Stimulated activated CD8-positive, alpha-beta memory T cell treated with anti-CD3 and anti-CD28 coated beads, Interleukin-2, amount 100 ng/mL, for 48 hours (primary cell): ENCODE results near the gene TDP2.
A peak's percentile ranks its signal among the peaks of the same experiment; 100 is the strongest.
"Not testable (repeated sequence)": the region's sequence is repeated elsewhere in the genome, so short reads cannot be mapped to it uniquely, and the experiment has no call there.

Experiments
- DNase-seq, 2 donors: peaks; one replicate each; pipeline ENCODE4 v3.0.0-alpha.2; 2020; ENCODE audit warnings: low read depth in 2 of 2

Gene TDP2

GRCh38 chr6:24680582-24680981 lies 13.9 kb upstream of the TDP2 start:
- no peak for DNase-seq

DNA sequence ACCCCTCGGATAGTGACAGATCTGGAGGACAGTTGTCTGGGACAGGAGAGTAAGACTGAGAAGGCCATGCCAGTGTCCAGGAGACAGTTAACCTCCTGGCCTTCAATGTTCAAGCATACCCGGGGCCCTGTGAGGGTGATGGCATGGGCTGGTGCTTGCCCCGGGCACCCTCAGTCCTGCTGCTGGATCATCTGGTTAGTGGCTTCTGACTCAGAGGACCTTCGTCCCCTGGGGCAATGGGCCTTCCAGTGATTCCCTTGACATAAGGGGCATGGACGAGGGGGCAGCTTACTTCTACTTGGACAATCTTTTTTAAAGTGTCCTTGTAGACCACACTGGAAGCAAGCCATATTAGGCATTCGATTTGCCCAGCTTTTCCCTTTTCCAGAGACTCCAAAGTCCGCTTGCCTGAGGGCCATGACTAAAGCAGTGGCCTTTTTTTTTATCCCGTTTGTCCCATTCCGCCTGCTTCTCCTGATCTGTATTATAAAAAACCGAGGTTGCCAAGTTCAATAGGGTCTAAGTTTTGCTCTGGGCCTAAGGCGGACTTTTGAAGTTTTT lies 12.2 kb upstream of the TDP2 start:
- not testable (repeated sequence) for DNase-seq

DNA sequence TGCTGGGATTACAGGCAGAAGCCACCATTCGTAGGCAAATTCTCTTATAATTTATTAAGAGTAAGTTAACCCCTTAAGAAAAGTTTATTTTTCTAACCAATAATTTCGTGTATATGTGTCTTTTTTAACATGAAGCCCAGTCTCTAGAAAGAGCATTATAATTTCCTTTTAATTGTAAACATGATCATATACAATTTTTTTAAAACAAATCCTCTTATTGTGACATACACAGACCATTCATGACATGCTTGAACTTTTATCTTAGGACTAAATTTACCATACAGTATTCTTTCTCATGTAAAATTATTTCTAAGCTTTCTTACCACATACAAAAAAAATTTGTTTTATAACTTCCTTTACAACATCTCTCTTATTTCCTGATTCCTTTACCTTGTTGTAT lies 6.9 kb upstream of the TDP2 start:
- no peak for DNase-seq

DNA sequence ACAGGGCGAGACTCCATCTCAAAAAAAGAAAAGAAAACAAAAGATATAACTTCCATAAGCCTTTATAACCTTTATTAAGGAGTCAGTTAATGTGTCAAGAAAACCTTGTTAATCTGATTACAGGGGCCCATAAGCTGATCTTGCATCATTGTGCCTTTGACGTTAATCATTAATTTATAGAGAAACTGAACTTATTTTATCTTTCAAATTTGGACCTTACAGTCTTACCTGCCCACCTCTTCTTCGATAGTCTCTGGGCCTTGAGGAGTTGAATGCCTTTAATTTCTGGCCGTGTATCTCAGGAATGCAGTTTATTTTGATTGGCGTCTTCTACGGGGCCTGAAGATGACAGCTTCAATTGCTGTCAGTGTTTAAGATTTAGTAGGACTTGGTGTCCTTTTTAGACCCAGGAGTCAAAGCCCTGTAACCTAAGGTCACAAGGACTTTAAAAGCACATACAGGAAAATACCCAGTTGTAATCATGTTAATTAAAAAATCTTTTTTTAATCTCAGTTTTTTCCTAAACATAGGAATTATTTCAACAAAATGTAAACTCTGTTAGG lies 6.0 kb upstream of the TDP2 start:
- DNase-seq = no peak

GRCh38 chr6:24671077-24671476 lies 4.4 kb upstream of the TDP2 start:
- DNase-seq = not testable (repeated sequence)

DNA sequence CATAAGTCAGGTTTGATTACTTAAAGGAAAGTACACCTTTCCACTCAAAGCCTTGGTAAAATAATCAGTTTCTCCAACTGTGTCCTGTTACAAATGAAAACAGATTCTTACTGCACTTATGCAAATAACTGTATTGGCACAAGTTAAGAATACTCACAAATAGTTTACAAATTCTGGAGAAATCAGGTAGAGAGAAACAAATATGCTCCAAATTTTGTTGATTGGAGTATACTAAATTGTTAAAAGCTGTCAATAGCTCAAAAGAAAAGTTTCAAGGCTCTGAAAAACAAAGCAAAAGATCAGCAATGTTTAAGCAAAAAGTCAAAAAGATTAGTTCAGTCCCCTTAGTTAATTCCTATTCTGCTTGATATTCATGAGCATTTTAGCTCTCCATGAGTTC lies 3.8 kb upstream of the TDP2 start:
- DNase-seq = not testable (repeated sequence)

DNA sequence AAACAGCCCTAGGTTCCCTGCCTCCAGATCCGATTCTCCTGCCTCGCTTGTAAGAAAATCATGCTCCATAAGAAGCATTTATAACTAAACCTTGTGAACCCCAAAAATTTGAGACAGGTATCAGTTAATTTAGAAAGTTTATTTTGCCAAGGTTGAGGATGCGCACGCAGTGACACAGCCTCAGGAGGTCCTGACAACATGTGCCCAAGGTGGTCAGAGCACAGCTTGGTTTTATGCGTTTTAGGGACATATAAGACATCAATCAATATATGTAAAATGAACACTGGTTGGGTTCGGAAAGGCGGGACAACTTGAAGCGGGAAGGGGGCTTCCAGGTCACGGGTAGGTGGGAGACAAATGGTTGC lies 2.3 kb upstream of the TDP2 start:
- no peak for DNase-seq

DNA sequence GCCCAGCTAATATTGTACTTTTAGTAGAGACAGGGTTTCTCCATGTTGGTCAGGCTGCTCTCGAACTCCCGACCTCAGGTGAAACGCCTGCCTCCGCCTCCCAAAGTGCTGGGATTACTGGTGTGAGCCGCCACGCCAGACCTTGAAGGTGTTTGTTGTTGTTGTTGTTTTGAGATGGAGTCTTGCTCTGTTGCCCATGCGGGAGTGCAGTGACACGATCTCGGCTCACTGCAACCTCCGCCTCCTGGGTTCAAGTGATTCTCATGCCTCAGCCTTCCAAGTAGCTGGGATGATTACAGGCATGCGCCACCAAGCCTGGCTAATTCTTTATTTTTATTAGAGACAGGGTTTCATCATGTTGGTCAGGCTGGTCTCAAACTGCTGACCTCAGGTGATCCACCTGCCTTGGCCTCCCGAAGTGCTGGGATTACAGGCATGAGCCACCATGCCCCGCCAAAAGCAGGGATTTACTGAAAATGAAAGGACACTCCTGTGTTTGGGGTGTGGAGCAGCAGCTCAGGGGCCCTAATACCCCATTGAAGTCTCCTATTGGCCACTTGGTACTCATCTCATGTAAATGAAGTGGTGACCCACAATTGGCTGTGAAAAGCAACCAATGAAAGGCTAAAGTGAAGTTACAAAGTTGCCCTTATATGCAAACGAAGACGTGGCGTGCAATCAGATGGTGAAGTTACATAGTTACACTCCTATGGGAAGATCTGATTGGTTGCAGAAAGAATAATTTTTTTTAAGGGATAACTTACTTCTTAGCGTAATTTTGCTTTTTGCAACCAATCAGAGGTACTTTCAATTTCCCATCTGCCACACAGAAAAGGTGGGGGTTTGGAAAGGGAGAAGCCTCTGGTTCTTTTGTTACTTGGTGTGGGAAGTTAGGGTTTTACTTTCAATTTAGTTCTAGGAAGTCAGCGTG lies 1.6 kb upstream of the TDP2 start:
- not testable (repeated sequence) for DNase-seq

DNA sequence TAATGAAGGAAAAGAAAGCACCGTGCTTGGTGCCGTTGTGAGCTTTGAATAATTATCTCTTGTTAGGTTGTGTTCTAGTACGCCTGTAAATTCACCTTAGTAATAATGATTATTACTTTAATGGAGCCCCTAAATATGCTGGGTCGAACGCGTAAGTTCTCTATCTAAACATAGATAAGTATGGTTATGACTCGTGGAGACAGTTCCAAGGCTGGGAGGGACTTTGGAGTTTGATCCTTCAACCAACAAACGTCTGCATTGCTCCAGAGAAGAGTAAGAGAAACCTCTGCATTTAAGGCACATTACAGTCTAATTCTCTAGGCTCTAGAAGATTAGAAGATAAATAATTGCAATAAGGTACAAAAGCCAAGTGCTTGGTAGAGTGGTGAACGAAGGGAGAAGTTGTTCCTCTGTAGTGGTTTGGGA lies 692 bp upstream of the TDP2 start:
- DNase-seq = no peak

- DNase-seq = peak in 1 of 2 donors; percentile 23
Observed at GRCh38 chr6:24666097-24666640, 530 bp downstream of the TDP2 start.

DNA sequence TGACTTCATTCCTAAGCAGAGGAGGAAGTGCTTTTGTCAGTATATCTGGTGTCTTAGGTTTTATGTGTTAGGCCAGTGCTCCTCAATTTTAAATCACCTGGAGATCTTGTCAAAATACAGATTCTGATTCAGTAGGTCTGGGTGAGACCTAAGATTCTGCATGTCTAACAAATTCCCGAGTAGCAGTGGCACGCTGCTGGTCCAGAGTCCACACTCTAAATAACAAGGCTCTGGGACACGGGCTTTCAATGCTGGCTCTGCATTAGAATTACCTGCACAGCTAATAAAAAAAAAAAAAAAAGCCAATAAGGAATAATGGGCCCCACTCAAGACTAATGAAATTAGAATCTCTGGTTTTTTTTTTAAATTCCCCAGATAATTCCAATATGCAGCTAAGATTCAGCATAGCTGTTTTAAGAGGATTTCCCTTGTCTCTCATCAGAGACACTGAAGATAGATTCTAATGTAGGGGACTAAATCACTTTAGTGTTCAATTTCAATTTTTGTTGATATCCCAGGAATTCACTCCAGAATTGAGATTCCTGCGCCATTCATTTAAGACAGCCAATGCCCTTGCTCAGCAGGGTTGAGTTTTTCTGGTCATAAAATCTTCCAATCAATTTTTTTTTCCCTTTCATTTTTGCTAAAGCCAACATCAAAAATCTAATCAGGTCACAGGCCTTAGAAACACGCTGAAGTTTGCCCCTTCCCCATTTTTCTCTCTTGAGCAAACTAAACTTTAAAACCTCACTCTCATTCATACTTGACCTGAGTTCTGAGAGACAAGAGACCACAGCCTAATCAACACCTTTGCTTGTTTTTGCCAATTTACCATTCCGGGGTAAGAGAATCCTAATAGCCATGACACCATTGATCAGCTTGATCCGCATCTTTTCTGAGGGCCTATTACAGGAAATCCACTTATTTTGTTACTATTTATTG lies 2.4 kb downstream of the TDP2 start:
- no peak for DNase-seq

DNA sequence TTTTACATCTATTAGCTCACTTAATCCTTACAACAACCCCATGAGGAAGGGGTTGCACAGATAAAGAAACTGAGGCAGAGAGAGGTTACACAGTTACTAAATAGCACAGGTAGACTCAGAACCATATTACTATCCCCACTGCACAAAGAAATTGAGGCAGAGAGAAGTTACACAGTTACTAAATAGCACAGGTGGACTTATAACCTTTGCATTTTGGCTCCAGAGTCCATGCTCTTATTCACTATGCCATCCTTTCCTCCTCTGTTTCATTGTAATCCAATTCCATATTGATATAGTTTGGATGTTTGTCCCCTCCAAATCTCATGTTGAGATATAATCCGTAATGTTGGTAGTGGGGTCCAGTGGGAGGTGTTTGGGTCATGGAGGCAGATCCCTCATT lies 3.5 kb downstream of the TDP2 start:
- DNase-seq = no peak

- no peak for DNase-seq
Observed at GRCh38 chr6:24662236-24662635, 4.5 kb downstream of the TDP2 start.

- DNase-seq = not testable (repeated sequence)
Observed at GRCh38 chr6:24661759-24662158, 4.9 kb downstream of the TDP2 start.

DNA sequence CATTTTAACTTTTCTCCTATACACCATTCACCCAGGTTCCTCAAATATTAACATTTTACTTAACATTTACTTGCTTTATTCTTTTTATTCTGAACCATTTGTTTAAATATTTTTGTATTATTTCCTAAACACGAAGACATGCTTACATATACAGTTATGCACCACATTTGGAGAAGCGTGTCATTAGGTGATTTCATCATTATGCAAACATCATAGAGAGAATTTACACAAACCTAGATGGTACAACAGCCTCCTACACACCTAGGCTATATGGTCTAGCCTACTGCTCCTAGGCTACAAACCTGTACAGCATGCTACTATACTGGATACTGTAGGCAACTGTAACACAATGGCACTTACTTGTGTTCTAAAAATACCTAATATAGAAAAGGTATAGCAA lies 6.6 kb downstream of the TDP2 start:
- no peak for DNase-seq

GRCh38 chr6:24659561-24659960 lies 7.1 kb downstream of the TDP2 start:
- no peak for DNase-seq

DNA sequence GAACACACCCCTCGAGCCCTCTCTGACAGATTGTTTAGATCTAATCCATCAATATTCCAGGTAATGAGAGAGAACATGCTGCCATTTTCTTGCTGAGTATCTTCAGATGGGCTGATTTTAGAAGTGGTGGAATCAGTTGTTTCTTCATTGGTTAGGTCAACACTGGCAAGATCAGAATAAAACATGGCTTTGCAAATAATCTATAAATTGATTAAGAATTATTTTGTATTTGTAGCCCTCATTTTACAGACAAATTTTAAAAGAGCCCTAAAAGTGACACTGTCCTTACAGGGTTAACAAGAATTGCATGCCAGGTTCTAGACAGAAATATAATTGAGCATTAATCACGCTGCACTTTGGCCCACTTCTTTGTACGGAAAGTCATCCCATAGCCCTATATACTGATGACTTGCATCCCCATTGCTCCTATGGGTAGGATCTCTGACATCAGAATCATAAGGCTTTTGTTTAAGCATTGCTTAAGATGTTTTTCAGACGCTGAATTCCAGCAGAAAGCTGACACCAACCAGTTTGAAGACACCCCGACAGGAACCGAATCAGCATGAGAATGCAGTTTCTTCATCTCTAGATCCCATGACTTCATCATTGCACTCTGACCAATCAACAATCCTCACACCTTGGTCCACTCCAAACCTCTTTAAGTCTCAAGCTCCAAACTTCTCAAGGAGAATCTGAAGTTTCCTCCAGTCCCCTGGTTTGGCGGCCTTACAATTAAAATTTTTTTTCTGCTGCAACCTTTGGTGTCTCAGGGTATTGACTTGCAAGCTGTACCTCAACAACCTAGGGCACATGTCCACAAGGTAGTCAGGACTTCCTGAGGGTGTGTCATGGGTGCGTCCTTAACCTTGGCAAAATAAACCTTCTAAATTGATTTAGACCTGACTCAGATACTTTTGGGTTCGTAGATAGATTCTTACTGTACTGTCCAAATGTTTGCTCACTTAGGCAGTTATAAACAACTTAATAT lies 7.8 kb downstream of the TDP2 start:
- DNase-seq = no peak

DNA sequence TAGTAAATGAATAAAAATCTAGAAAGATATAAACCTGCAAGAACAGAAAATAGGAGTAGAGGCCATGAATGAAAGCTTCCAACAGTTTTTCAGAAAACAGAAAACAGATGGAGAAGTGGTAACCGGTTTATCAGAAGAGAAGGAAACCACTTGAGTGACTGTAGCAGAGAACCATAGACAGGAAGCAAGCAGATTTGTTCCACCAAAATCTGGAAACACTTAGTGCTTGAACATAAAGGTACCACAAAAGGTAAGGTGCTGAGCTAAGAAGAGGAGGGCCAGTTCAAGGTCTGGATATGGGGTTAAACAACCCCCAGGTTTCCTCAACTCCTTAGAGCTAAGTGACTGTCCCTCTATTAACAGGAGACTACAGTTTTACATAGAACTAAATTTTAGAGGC lies 11.5 kb downstream of the TDP2 start:
- no peak for DNase-seq

DNA sequence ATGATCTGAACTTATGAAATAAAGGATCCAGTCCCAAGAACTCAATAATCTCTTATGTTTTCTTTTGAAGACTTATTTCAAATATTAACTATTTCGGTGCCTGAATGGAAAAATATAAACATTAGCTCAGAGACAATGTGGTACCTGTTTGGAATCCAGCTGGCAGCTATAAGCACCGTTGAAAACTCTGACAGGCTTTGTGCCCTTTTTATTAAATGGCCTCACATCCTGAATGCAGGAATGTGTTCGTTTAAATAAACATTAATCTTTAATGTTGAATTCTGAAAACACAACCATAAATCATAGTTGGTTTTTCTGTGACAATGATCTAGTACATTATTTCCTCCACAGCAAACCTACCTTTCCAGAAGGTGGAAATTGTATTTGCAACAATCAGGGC lies 16.3 kb downstream of the TDP2 start:
- no peak for DNase-seq

DNA sequence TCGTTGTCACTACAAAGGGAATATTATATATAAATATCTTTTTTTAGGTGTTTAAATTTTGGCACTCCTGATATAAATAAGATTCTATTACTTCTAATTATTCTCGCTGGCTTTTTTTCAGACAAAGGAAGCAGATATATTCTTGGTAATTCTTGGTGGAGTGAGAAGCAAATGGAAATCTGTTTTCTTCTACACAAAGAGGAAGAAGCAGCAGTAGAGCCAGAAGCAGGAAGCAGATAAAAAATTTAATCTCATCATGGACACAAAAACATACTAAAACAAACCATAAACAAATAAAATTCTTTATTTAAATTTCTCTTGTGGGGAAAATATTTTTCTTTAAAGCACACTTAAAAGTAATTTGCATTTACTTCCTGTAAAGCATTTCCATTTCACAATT lies 17.0 kb downstream of the TDP2 start:
- no peak for DNase-seq
